HG02610 (cell line): ENCODE results near the gene RNU1-2.
A peak's percentile ranks its signal among the peaks of the same experiment; 100 is the strongest.
"Not testable (repeated sequence)": the region's sequence is repeated elsewhere in the genome, so short reads cannot be mapped to it uniquely, and the experiment has no call there.

Source experiments
- ATAC-seq: cut with Tn5 transposase; IDR thresholded peaks from one replicate; pipeline ENCODE4 v1.9.1; 2021; ENCODE audit warnings: mild to moderate bottlenecking, moderate library complexity; ENCODE audit not compliant: unreplicated experiment

Gene RNU1-2

DNA sequence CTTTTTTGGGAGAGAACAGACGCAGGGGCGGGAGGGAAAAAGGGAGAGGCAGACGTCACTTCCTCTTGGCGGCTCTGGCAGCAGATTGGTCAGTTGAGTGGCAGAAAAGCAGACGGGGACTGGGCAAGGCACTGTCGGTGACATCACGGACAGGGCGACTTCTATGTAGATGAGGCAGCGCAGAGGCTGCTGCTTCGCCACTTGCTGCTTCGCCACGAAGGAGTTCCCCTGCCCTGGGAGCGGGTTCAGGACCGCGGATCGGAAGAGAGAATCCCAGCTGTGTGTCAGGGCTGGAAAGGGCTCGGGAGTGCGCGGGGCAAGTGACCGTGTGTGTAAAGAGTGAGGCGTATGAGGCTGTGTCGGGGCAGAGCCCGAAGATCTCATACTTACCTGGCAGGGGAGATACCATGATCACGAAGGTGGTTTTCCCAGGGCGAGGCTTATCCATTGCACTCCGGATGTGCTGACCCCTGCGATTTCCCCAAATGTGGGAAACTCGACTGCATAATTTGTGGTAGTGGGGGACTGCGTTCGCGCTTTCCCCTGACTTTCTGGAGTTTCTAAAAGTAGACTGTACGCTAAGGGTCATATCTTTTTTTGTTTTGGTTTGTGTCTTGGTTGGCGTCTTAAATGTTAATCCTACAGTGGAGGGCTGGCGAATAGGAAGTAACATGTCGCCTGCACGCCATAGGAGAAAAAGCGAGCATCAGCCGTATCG, at the start of gene RNU1-2:
Gene RNU1-2 (plus strand): TSS at position 383 of the 718 bp plus-strand sequence.
- peak; percentile 99 for ATAC-seq

- ATAC-seq: not testable (repeated sequence)
These were observed 39.6 kb upstream of the RNU1-2 start for GRCh38 chr1:16856201-16856600.

DNA sequence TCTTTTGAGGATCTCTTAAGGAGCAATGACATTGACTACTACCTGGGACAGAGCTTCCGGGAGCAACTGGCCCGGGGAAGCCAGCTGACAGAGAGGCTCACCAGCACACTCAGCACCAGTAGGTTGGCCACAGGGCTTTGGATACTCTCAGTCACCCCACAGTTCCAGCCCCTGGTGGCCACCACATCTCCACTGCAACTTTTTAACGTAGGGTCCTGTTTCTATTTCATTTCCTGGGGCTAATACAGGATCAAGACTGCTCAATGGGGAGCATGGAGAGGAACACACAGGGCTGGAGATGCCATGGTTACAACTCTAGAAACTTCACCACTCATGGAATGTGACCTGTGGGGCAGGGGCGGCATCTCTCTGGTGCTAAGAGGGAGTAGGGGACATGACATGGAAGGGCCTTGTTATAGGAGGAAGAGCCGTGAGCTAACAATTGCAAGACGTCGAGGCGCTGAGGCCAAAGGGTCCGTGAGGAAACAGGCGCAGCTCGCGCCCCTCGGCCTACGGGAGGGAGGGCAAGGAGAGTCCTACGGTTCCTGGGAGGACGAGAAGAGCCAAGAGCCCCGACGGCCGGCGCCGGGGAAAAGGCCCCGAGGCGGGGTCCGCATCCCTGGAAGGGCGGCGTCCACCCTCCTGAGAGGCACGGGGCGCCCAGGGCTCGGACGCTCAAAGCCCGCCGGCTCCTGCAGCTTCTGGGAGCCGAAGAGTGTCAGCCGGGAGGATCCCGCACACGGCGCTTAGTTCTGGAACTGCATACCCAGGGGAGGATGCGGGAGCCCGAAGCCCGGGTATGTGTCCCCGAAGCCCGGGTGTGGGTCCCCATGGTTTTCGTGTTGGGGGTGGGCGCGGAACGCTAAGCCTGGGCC, 36.4 kb upstream of the RNU1-2 start:
- not testable (repeated sequence) for ATAC-seq

DNA sequence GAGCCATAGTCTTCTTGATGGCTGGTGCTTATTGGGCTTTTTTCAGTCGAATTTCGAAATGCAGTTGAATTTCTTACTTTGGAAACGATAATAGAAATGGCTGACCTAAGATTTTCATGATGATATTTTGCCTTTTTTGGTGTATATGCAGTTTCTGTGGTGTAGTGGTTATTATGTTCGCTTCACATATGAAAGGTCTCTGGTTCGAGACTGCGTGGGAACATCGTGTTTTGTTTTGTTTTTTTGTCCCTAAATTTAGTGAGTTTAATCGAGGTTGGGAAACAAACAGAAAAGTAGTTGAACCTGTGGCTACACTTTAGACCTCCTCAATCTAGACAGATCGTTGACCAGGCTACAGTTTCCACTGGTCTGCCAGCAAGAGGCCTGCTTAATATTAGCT, 35.7 kb upstream of the RNU1-2 start:
- ATAC-seq: not testable (repeated sequence)

- not testable (repeated sequence) for ATAC-seq
These were observed 33.9 kb upstream of the RNU1-2 start for GRCh38 chr1:16861832-16862245.

DNA sequence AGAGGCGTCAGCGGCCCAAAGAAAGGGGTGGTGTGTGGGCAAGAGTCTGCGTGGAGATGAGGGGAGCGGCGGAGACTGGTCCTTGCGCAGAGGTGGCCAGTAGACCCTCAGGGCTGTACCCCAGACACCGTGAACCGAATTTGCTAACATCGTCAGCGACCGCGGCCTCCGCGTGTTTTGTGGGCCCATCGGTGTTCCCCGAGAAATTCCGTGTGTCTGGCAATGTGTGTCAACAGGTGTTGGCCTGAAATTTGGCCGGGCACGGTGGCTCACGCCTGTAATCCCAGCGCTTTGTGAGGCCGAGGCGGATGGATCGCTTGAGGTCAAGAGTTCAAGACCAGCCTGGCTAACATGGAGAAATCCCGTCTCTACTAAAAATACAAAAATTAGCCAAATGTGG, 33.4 kb upstream of the RNU1-2 start:
- not testable (repeated sequence) for ATAC-seq

DNA sequence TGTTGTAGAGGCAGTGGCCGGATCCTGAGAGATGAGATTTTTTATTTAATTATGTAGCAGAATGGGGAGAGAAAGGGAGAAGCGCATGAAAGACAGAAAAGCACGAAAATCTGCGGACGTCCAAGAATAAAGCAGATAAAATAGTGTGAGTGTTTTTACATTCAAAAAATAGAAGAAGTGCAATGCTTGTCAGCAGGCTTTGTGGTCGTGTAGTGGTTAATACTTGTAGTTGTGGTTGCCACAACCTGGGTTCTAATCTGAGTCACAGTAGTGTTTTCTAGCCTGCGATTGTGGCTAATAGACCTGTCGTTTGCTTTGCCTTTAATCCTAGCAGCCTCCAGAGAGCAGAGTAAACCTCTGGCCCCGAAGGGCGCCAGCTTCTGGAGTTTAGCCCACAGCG, 32.8 kb upstream of the RNU1-2 start:
- ATAC-seq: not testable (repeated sequence)

DNA sequence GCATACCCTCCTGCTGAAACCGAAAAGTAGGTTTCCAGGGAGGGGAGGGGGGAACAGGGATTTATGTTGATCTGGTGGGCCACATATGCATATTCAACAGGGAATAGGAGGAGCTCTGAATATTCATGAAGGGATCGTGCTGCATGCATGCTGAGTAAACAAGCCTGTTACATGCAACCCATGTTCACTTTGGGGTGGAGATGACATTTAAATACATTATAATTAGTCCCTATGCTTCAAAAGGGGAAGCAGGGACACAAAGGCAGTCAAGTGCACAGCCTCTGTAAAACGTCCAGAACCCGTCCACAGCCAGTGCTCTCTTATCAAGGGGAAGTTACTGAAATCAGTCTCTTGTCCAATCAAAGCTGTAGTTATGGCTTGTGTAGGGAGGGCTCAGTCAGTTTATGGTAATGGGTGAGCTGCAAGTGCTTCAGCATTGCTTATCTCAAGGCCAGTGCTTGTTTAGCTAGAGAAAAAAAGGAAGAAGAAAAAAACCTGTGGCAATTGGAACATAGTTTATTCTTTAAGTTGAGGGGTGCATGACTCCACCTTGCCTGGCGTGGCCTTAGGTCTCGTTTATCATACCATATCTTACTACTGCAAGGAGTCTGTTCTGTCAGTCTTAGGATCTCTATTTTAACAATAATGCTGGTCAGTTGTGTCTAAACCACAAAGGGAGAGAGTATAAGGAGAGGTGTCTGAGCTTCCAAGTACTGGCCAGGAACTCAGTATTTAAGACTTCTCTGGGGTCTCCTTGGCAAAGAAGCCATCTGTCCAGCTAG, 28.7 kb upstream of the RNU1-2 start:
- not testable (repeated sequence) for ATAC-seq

DNA sequence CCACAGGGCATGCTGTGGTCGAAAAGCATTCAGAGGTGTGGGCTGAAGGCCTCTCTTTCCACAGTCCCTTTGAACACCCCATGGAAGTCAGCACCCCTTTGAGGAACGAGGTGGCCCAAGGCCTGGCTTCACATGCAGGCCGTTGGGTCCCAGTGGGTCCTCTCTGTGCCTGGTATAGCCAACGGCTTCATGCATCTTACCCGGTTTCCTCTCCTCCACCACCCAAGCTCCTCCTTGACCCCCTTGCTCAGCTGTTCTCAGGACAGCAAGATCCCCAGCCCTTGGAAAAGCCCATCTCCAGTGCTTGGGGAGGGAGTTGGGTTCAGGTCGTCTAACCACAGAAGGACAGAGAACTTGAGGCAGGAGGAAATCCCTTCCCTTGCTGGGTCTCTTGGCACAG, 27.0 kb upstream of the RNU1-2 start:
- not testable (repeated sequence) for ATAC-seq

DNA sequence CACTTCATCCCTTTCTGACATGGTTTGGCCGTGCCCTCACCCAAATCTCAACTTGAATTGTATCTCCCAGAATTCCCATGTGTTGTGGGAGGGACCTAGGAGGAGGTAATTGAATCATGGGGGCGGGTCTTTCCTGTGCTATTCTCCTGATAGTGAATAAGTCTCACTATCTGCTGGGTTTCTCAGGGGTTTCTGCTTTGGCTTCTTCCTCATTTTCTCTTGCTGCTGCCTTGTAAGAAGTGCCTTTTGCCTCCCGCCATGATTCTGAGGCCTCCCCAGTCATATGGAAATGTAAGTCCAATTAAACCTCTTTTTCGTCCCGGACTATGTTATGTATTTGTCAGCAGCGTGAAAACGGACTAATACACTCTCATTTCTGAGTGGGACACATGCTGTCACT, 25.8 kb upstream of the RNU1-2 start:
- not testable (repeated sequence) for ATAC-seq

- not testable (repeated sequence) for ATAC-seq
These were observed 24.6 kb upstream of the RNU1-2 start for GRCh38 chr1:16871171-16871570.

DNA sequence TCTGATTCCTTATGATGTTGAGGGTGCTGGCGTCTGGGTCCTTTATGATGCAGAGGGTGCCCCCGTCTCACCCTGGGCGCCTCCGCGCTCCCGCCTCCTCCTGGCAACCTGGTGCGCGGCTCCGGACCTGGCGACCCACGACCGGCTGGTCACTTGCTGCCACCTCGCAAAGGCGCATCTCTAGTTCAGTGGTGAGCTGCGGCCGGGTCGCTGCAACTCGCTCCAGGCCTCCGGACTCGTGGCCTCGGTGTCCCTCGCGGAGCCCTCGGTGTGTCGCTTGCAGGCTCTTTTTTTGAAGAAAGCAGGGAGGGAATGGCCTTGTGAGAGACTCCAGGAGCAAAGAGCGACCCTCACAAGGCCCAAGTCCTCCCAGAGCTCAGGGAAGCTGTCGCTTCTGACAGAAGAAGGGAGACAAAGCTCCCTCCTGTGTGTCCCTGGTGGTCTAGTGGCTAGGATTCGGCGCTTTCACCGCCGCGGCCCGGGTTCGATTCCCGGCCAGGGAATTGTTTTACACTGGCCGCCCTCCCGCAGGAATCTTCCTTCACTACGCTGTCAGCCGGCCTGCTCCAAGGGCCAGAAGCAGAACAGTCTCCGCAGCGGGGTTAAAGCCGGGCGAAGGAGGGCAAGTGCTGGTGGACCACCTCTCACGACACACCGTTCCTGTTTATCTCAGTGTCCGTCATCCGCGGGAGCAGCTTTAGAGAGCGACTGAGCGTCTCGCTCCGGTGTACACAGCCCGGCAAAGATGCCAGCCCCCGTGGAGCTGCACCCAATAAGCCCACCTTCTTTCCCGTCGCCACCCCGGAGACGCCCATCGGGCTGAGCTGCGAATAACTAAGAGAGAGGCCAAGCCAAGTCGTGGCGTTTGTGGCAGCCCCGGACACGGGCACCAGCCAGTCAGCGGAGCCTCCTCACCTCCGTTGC, 23.4 kb upstream of the RNU1-2 start:
- ATAC-seq: not testable (repeated sequence)

DNA sequence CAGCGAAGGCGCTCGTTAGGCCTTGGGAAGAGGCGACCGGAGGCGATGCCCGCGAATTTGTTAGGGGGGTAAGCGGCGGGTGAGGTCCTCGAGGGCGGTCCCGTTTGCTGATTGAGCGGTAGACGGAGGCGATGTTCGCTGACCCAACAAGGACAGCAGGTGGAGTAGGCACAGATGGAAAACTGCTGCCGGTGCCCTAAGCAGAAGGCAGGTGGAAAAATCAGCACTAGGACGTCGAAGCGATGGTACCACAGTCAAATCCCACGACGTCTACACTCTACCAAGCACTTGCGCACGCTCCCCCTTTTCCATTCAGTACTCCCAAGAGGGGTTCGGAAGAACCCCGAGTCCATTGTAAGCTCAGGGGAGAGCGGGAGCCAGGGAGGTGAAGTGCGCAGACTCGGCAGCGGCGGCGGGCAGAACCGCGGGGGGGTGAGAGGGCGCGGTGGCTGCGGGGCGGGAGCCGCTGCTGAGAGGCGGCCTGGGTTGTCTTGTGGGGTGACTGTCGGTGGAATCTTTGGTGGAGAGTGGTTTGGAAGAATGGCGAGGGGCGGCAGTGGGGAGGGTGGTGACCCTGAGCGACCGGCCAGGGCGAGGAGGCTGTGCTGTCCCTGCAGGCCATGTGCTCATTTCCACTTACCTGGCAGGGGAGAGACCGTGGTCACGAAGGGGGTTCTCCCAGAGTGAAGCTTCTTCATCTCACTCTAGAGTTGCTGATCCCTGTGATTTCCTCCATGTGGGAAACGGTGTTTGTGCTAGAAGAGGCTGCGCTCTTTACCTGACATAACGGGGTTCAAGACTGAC, 22.5 kb upstream of the RNU1-2 start:
- not testable (repeated sequence) for ATAC-seq

DNA sequence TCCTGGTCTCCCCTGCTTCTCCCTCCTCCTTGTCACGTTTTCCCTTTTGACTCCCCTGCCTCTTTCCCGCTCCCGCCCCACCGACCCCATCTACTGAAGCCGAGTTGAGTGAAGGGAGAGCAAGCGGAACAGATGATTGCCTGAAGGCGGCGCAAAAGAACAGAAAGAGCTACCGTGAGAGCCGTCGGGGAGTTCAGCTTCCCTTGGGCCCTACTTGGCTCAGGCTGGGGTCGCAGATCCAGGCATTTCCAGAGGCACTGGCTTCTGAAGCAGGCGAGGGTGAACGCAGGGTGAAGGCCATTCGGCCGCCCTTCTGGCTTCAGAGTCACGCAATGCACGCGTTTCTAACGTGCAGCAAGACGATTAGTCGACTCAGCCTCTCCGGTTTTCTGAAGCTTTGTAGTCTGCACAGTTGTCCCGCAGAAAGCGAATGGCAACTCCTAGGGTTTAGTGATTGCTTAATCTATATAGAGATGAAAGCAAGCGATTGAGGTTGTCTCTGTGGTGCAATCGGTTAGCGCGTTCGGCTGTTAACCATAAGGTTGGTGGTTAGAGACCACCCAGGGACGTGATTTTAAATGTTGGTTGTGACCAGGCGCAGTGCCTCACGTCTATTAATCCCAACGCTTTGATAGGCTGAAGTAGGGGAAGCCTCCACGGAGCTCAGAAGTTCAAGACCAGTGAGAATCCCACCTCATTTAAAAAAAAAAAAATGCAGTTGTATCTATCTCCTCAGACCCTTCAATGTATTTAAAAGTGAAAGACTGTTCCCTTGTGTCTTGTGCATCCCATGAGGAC, 20.6 kb upstream of the RNU1-2 start:
- not testable (repeated sequence) for ATAC-seq

- ATAC-seq: not testable (repeated sequence)
These were observed 14.0 kb upstream of the RNU1-2 start for GRCh38 chr1:16881742-16882141.

DNA sequence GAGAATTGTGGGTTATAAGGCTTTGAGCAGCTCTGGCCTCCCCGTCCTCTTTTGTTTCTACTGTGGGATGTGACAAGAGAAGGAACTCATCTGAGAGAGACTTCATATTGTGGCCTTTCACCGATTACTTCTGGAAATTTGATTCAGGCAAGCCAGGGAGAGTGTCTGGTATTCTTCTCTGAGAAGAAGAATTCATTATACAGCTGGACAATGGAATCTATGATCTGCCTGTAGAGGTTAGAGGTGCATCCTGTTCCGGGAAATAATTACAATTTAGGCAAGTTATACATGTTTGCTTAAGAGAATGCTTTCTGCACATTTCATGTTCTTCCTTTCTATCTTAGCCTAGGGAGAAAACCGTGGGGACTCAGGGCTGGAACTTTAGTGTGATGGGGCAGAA, 12.8 kb upstream of the RNU1-2 start:
- no peak for ATAC-seq

GRCh38 chr1:16884487-16884886, 11.3 kb upstream of the RNU1-2 start:
- ATAC-seq: not testable (repeated sequence)

DNA sequence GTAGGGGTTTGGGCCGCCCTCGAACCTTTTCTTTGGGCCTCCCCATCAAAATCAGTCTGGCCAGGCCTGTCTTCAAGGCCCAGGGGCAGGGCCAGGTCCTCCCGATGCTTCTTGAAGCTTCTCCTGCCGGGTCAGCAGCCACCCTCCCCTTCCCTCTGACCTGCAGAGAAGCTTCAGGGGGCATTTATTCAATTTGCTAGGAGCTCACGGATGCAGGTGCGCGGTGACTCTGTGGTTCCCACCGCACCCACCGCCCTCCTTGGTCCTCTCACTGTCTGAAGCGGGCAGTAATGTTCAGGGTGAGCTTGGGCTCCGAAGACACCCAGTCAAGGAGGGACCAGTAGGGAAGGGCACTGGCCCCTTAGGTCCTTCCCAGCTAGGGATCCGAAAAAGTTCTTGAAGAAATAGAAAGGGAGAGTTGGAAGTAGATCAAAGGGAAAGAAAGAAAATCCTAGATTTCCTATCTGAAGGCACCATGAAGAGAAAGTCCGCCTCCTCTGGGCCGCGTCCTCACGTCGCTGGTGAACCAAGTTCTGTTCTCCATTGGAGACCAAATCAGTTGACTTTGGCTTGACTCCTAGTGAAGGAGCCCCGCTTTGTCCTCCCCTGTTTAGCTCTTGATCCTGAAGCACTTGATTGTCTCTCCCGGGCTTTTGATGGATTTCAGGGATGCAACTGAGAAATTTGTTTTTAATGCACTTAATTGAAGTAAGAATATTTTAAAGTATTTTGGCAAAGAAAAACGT, 8.7 kb upstream of the RNU1-2 start:
- no peak for ATAC-seq
